HepG2 (cell line): ENCODE results near the gene PHF10. TPM values are rescaled to one million over a fixed set of nuclear protein-coding genes. Genes with fewer than 3 reads are reported as not detected.

Experiments
- ADNP ChIP-seq: sonication (generic); formaldehyde crosslinking; IDR thresholded peaks from 2 replicates; pipeline ENCODE4 v1.4.0; 2020; ENCODE audit warnings: missing genetic modification reagents
- HDAC1 ChIP-seq: sonication (generic); formaldehyde crosslinking; IDR thresholded peaks from 2 replicates; pipeline ENCODE4 v1.5.1; 2020; ENCODE audit warnings: mild to moderate bottlenecking, missing genetic modification reagents
- ISL2 ChIP-seq: sonication (generic); formaldehyde crosslinking; IDR thresholded peaks from 2 replicates; pipeline ENCODE4 v1.5.0; 2020; ENCODE audit warnings: missing genetic modification reagents
- MIER2 ChIP-seq: IDR thresholded peaks from 2 replicates; pipeline ENCODE4 v1.6.1; 2016; ENCODE audit warnings: missing biosample characterization, missing genetic modification reagents
- NCOA2 ChIP-seq: sonication (generic); formaldehyde crosslinking; IDR thresholded peaks from 2 replicates; pipeline ENCODE4 v1.8.0; 2022; ENCODE audit warnings: inconsistent platforms
- NFE2L1 ChIP-seq: sonication (generic); formaldehyde crosslinking; IDR thresholded peaks from 2 replicates; pipeline ENCODE4 v1.4.0; 2020; ENCODE audit warnings: missing genetic modification reagents, mild to moderate bottlenecking, borderline replicate concordance
- POLR2G ChIP-seq: fragments of 200-400 bp; formaldehyde crosslinking; IDR thresholded peaks from 2 replicates; pipeline ENCODE4 v1.6.1; 2018; ENCODE audit warnings: mild to moderate bottlenecking, low read depth, low read length, moderate library complexity
- YEATS4 ChIP-seq: sonication (generic); formaldehyde crosslinking; IDR thresholded peaks from 2 replicates; pipeline ENCODE4 v1.4.0; 2020; ENCODE audit warnings: missing genetic modification reagents, borderline replicate concordance
- ZFAT ChIP-seq: sonication (generic); formaldehyde crosslinking; conservative IDR thresholded peaks from 2 replicates; pipeline ENCODE4 v1.8.1; 2023; ENCODE audit warnings: missing genetic modification reagents, inconsistent platforms
- ZNF138 ChIP-seq: sonication (generic); formaldehyde crosslinking; IDR thresholded peaks from 2 replicates; pipeline ENCODE4 v1.5.0; 2020; ENCODE audit warnings: mild to moderate bottlenecking, low read depth, missing genetic modification reagents
- ZSCAN30 ChIP-seq: sonication (generic); formaldehyde crosslinking; IDR thresholded peaks from 2 replicates; pipeline ENCODE4 v1.5.0; 2020; ENCODE audit warnings: mild to moderate bottlenecking, missing genetic modification reagents
- polyA plus RNA-seq, 8 experiments: library from polyadenylated mRNA; depleted of rRNA in 3 of 8; stranded (reverse) in 7 of 8; unstranded in 1 of 8; fragments of >200 nt; fragmentation: Illumina TruSeq in 4 of 8; extraction: Trizol in 4 of 8; gene quantifications; 2 replicates each; pipeline versions ENCODE4 v1.2.1 to v1.2.3, GENCODE V29; 2011 to 2016; ENCODE audit warnings: low read depth in 4 of 8, missing spikeins in 1 of 8, mixed read lengths in 1 of 8; ENCODE audit not compliant: insufficient read depth in 1 of 8
- total RNA-seq, 5 experiments: library from RNA; depleted of rRNA; stranded (reverse); fragments of >200 nt; fragmentation: Illumina TruSeq; extraction: Trizol; gene quantifications; 2 replicates each; pipeline ENCODE4 v1.2.3, GENCODE V29; 2016; ENCODE audit warnings: low read depth in 1 of 5
- TF ChIP-seq, protein P1 (sequence below): sonication (generic); formaldehyde crosslinking; IDR thresholded peaks from 2 replicates; pipeline ENCODE4 v1.4.0; 2020; ENCODE audit warnings: mild to moderate bottlenecking, missing genetic modification reagents
- TF ChIP-seq, protein P2 (sequence below): sonication (generic); formaldehyde crosslinking; IDR thresholded peaks from 2 replicates; pipeline ENCODE4 v1.4.0; 2020; ENCODE audit warnings: low read depth, mild to moderate bottlenecking, missing genetic modification reagents
- TF ChIP-seq, protein P3 (sequence below): sonication (generic); formaldehyde crosslinking; IDR thresholded peaks from 2 replicates; pipeline ENCODE4 v1.4.0; 2020; ENCODE audit warnings: missing genetic modification reagents
- TF ChIP-seq, protein P4 (sequence below): sonication (generic); formaldehyde crosslinking; IDR thresholded peaks from 2 replicates; pipeline ENCODE4 v1.4.0; 2020; ENCODE audit warnings: mild to moderate bottlenecking, missing genetic modification reagents, borderline replicate concordance
- TF ChIP-seq, protein P5 (sequence below): sonication (generic); formaldehyde crosslinking; conservative IDR thresholded peaks from 2 replicates; pipeline ENCODE4 v1.4.0; 2020; ENCODE audit warnings: missing genetic modification reagents
- TF ChIP-seq, protein P6 (sequence below): IDR thresholded peaks from 2 replicates; pipeline ENCODE4 v1.6.1; 2018; ENCODE audit warnings: missing genetic modification reagents, mild to moderate bottlenecking, missing compliant biosample characterization

Gene PHF10
- total and polyA plus RNA-seq, 2 of the 13 experiments (the other 11 are each of a cell fraction or from before 2014, with no cell fraction given): 42.1 to 84.1 TPM

DNA sequence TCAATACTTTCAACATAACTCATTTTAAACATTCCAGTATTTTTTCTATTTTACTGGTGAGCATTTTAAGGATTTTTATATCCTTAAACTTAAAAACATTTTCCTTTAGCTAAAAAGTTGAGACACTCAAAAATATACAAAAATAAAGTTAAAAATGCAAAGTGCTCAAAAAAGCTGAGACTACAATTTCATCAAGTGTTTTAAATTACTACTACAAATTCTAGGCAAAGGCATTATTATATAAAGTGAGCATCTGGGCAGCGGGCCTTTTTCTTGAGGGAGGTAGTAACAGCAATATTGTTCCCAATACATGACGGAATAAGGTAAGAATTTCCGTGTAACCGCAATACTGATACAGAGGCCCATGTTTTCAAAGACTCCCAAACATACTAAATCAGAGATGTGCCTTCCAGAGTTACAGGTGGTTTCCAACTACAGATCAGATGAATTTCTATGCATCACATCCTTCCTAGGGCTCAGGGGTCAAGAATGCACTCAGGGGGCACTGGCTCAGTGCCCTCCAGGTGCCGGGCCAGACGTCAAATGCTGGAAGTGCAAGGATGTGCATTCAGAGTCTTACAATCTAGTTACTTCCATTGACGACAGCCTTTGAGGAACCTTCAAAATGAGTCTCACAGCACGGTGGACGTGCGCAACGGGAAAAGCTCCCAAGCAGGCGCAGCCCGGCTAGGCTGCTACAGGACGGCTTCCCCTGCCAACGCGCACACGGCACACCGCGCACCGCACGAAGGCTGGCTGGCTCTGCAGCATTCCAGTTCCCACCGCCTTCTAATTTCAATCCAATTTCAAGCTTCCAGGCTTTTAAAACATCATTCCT lies 1.7 kb downstream of the PHF10 start (continued):
- TF ChIP-seq YEATS4 (no peak), ZFAT (CRISPR knock-in tag) (no peak), ZSCAN30 (CRISPR knock-in tag) (no peak), ISL2 (CRISPR knock-in tag) (0 out of 2 replicates have a peak, but pooled peaks have one; percentile 17), ZNF138 (CRISPR knock-in tag) (no peak), HDAC1 (CRISPR knock-in tag) (peak; percentile 21; the same call in 1 of the 2 replicates), NCOA2 (CRISPR knock-in tag) (no peak), NFE2L1 (CRISPR knock-in tag) (0 out of 2 replicates have a peak, but pooled peaks have one; percentile 28), ADNP (no peak), POLR2G (no peak; the same call in none of the 2 replicates), MIER2 (CRISPR knock-in tag) (no peak)
- TF ChIP-seq, protein P1, sequence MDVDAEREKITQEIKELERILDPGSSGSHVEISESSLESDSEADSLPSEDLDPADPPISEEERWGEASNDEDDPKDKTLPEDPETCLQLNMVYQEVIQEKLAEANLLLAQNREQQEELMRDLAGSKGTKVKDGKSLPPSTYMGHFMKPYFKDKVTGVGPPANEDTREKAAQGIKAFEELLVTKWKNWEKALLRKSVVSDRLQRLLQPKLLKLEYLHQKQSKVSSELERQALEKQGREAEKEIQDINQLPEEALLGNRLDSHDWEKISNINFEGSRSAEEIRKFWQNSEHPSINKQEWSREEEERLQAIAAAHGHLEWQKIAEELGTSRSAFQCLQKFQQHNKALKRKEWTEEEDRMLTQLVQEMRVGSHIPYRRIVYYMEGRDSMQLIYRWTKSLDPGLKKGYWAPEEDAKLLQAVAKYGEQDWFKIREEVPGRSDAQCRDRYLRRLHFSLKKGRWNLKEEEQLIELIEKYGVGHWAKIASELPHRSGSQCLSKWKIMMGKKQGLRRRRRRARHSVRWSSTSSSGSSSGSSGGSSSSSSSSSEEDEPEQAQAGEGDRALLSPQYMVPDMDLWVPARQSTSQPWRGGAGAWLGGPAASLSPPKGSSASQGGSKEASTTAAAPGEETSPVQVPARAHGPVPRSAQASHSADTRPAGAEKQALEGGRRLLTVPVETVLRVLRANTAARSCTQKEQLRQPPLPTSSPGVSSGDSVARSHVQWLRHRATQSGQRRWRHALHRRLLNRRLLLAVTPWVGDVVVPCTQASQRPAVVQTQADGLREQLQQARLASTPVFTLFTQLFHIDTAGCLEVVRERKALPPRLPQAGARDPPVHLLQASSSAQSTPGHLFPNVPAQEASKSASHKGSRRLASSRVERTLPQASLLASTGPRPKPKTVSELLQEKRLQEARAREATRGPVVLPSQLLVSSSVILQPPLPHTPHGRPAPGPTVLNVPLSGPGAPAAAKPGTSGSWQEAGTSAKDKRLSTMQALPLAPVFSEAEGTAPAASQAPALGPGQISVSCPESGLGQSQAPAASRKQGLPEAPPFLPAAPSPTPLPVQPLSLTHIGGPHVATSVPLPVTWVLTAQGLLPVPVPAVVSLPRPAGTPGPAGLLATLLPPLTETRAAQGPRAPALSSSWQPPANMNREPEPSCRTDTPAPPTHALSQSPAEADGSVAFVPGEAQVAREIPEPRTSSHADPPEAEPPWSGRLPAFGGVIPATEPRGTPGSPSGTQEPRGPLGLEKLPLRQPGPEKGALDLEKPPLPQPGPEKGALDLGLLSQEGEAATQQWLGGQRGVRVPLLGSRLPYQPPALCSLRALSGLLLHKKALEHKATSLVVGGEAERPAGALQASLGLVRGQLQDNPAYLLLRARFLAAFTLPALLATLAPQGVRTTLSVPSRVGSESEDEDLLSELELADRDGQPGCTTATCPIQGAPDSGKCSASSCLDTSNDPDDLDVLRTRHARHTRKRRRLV: 0 out of 2 replicates have a peak, but pooled peaks have one; percentile 67
- TF ChIP-seq, protein P2, sequence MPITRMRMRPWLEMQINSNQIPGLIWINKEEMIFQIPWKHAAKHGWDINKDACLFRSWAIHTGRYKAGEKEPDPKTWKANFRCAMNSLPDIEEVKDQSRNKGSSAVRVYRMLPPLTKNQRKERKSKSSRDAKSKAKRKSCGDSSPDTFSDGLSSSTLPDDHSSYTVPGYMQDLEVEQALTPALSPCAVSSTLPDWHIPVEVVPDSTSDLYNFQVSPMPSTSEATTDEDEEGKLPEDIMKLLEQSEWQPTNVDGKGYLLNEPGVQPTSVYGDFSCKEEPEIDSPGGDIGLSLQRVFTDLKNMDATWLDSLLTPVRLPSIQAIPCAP (CRISPR knock-in tag): no peak
- TF ChIP-seq, protein P3, sequence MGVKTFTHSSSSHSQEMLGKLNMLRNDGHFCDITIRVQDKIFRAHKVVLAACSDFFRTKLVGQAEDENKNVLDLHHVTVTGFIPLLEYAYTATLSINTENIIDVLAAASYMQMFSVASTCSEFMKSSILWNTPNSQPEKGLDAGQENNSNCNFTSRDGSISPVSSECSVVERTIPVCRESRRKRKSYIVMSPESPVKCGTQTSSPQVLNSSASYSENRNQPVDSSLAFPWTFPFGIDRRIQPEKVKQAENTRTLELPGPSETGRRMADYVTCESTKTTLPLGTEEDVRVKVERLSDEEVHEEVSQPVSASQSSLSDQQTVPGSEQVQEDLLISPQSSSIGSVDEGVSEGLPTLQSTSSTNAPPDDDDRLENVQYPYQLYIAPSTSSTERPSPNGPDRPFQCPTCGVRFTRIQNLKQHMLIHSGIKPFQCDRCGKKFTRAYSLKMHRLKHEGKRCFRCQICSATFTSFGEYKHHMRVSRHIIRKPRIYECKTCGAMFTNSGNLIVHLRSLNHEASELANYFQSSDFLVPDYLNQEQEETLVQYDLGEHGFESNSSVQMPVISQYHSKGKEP (CRISPR knock-in tag): no peak
- TF ChIP-seq, protein P4, sequence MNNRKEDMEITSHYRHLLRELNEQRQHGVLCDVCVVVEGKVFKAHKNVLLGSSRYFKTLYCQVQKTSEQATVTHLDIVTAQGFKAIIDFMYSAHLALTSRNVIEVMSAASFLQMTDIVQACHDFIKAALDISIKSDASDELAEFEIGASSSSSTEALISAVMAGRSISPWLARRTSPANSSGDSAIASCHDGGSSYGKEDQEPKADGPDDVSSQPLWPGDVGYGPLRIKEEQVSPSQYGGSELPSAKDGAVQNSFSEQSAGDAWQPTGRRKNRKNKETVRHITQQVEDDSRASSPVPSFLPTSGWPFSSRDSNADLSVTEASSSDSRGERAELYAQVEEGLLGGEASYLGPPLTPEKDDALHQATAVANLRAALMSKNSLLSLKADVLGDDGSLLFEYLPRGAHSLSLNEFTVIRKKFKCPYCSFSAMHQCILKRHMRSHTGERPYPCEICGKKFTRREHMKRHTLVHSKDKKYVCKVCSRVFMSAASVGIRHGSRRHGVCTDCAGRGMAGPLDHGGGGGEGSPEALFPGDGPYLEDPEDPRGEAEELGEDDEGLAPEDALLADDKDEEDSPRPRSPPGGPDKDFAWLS (CRISPR knock-in tag): no peak
- TF ChIP-seq, protein P5, sequence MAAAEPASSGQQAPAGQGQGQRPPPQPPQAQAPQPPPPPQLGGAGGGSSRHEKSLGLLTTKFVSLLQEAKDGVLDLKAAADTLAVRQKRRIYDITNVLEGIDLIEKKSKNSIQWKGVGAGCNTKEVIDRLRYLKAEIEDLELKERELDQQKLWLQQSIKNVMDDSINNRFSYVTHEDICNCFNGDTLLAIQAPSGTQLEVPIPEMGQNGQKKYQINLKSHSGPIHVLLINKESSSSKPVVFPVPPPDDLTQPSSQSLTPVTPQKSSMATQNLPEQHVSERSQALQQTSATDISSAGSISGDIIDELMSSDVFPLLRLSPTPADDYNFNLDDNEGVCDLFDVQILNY (CRISPR knock-in tag): no peak
- TF ChIP-seq, protein P6, sequence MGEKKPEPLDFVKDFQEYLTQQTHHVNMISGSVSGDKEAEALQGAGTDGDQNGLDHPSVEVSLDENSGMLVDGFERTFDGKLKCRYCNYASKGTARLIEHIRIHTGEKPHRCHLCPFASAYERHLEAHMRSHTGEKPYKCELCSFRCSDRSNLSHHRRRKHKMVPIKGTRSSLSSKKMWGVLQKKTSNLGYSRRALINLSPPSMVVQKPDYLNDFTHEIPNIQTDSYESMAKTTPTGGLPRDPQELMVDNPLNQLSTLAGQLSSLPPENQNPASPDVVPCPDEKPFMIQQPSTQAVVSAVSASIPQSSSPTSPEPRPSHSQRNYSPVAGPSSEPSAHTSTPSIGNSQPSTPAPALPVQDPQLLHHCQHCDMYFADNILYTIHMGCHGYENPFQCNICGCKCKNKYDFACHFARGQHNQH: no peak
